Myocyte (in vitro differentiated cells): ENCODE results near the gene DAPP1. TPM values are rescaled to one million over a fixed set of nuclear protein-coding genes. Genes with fewer than 3 reads are reported as not detected.
"Not testable (repeated sequence)": the region's sequence is repeated elsewhere in the genome, so short reads cannot be mapped to it uniquely, and the experiment has no call there.

ENCODE experiments used
- DNase-seq: peaks from one replicate; pipeline ENCODE4 v3.0.0-alpha.2; 2012; ENCODE audit warnings: low read depth
- polyA plus RNA-seq: library from polyadenylated mRNA; unstranded; fragments of >200 nt; gene quantifications from one replicate; pipeline ENCODE4 v1.2.1, GENCODE V29; 2012; ENCODE audit warnings: missing spikeins
- total RNA-seq: library from RNA; depleted of rRNA; stranded (reverse); fragments of >200 nt; gene quantifications from 2 replicates; pipeline ENCODE4 v1.2.3, GENCODE V29; 2014

Gene DAPP1, protein sequence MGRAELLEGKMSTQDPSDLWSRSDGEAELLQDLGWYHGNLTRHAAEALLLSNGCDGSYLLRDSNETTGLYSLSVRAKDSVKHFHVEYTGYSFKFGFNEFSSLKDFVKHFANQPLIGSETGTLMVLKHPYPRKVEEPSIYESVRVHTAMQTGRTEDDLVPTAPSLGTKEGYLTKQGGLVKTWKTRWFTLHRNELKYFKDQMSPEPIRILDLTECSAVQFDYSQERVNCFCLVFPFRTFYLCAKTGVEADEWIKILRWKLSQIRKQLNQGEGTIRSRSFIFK
- total RNA-seq = not detected in 2 replicates
- polyA plus RNA-seq = not detected

DNA sequence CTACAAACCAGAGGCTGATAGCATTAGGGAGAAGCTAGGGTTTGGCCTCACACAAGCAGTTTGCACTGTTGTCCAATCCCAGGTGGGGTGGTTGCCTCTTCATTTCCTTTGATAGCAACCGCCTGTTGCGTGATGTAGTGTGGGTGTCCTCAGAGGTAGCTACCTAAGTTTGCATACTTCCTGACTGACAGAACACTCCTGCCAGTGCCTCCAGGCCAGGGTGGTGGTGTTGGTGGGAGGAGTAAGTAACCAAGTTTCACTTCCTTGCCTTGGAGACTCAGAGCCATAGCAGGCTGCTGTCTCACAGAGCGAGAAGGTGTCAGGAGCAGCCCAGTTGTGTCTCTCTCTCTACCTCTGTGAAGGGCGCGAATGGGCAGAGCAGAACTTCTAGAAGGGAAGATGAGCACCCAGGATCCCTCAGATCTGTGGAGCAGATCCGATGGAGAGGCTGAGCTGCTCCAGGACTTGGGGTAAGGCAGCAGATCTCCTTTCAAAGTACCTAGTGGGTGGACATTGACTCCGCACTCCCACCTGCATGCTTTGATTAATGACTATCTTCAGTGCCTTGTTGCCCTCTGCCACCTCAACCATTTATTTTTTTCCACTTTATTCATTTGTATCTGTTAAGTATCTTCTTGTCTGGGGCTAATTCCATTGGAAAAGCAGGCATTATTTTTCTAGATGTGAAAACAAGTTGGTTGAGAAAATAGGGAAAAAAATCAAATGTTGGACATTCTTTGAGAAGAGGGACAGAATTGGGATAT lies at the start of gene DAPP1:
DAPP1 (plus strand) TSS at position 283 of the 764 bp plus-strand sequence; CDS start at position 370, 87 bp downstream.
- no peak for DNase-seq

DNA sequence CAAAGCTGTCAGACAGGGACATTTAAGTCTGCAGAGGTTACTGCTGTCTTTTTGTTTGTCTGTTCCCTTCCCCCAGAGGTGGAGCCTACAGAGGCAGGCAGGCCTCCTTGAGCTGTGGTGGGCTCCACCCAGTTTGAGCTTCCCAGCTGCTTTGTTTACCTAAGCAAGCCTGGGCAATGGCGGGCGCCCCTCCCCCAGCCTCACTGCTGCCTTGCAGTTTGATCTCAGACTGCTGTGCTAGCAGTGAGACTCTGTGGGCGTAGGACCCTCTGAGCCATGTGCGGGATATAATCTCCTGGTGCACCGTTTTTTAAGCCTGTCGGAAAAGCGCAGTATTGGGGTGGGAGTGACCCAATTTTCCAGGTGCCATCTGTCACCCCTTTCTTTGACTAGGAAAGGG lies 45.8 kb upstream of the DAPP1 start:
- not testable (repeated sequence) for DNase-seq

DNA sequence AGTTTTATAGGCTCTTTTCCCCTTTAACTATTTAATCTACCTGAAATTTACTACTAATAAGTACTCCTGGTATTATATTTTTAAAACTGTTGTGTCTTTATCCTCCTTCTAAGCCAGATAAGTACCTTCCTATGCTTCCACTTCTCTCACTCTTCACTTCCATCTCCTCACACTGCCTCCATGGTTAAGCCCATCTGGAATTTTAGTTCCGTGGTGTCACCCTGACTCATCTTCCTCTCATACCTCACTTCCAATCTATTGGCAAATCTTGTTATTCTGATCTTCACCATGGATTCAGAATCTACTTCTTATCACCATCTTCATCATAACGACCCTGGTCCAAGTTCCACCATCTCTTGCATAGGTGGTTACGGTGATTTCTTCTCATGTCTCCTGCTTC lies 32.7 kb upstream of the DAPP1 start:
- no peak for DNase-seq

DNA sequence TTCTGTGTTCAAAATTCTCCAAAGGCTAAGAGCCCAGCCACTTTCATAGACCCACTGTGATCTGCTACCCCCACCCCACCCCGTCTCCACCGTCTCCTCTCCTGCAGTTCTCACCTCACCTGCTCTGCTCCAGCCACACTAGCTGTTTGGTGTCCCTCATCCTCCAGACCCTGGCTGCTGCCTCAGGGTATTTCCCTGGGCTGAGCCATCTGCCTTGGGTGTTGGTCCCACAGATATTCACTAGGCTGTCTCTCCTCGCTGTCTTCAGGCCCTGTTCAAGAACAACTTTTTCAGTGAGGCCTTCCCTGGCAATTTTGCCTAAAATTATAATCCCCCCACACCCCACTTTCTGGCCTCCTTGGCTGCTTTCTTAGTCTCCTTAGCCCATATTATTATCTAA lies 31.8 kb upstream of the DAPP1 start:
- no peak for DNase-seq

DNA sequence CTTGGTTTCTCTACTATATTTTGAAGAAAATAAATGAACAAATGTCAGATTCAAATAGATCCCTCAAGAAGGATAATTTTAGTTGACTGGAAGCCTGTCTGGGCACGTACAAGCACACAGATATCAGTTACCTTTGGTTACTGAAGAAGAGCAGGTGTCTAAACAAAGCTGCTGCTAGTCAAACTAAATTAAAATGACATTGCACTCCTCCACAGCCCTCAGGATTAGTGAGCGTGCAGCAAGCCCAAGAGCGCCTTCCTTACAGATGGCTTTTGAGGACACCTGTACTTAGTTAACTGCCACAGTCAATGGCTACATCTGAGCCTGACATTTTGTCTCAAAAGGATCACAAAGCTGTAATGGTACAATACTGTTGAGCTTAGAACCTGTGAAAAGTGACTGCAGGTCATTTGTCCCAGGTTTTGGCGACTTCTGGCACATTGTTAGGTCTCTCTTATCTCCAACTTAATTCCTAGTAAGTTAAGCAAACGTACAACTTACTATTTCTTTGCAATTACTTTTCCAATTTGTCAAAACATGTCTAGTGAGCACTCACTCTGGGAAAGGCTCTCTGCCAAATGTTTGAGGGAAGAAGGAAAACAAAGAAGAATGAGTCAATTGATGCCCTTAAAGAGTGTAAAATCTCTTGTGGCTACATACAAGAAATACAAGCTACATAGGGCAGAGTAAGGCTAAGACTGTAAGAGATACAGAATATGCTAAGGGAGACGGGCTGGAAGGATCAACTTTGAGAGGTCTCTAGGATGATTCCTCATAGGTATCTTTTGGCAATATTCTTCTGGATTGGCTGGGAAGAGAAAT lies 25.6 kb upstream of the DAPP1 start:
- peak; percentile 53 for DNase-seq

DNA sequence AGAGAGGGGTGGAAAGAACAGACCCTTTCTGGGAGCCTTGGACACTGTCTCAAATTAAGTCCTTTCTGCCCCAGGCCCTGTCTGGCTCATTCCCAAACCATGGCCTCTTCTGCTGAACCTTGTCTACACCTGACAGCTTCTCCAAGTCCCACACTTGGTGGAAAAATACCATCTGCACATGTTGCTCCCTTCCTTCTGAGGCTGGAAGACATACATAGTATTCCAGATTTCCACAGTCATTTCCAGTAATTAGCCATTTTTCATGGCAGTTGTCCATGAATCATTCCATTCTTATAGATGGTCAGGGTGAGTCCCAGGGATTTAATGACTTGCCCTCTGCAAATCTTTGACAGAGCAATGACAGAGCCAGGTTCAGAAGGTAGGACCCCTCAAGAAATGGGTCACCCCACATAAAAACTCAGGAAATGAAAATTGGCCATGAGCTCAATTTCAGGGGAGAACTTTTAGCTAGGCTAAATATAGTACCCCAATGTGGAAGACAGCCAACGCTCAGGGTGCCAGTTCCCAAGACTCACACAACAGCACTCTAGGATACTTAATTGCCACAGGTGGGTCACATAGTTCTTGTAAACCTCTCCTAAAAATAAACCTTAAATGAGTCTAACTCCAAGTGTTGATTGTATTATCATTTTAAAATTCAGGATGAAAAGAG lies 16.2 kb upstream of the DAPP1 start:
- no peak for DNase-seq

DNA sequence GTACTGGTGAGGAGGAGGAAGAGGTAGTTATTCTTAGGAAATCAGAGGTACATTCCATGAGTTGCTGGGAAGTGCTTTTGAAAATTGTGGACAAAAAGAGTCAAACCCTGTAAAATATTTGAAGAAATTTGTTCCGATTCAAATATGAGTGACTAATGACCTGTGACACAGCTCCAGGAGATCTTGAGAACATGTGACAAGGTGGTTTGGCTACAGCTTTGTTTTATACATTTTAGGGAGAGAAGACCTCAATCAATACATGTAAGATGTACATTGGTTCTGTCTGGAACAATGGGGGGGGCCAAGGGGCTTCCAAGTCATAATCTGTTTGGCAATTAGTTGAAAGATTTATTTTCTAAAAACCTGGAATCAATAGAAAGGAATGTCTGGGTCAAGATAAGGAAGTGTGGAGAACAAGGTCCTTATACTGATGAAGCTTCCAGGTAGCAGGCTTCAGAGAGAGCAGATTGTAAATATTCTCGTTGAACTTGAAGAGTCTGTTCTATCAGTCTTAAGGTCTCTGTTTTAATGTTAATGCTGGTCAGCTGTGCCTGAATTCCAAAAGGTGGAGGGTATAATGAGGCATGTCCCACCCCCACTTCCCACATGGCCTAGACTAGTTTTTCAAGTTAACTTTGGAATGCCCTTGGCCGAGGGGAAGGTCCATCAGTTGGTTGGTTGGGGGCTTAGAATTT lies 15.5 kb upstream of the DAPP1 start:
- DNase-seq = no peak

DNA sequence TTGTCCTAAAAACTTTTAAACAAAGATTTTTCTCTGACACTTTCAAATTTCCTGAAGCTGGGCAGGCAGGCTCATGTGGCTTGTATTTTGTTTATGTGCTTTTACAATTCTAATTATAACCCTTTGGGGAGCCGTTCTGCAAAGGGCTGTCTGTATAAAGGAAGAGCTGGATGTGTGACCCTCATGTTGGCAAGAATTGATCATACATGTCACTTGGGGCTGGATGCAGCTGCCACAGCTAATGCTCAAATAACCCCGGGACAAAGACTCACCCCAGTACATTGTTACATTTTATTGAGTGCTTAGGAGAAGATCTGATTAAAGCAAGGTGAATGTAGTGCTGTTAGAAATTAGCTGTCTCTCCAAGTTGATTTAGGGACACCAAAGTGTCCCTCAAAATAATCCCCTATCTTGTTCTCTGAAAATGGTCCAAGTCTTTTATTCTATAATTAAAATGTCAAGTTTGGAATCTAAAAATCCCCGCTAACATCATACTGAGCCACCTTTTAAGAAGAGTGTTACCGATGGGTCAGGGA lies 13.0 kb upstream of the DAPP1 start:
- DNase-seq = no peak

DNA sequence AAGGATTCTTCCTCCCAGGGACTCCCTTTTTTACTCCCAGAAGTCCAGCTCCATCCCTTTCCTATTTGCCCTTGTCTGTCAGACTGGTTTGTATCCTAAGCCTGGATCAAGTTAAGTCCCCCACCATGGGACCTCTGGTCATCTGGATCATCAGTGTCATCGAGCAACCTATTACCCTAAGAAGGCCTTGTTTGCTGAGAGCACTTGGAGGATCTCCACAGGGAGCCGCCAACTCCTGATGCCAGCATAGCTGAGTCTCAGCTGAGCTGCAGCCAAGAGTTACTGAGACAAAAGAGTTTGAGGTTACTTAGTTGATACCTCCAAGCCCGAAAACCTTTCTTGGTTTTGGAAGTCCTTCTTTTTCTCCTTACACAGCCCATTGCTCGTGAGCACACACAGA lies 10.1 kb upstream of the DAPP1 start:
- no peak for DNase-seq

DNA sequence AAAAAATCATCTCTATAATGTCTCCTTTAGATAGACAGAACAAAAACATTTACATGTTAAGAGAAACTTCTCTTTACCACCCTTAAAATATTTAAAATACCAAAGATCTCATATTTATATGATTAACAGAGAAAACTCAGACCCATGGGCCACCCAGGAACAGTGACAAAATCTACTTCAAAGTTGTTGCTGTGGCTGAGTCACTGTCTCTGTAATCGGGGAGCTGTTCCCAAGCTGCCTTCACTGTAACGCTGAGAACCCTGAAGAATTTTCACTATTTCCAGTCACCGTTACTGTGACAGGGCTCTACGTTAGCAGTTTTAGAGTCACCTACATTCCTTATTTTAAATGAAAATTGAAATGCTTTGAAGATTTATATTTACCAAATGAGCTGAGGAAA lies 9.0 kb upstream of the DAPP1 start:
- DNase-seq = no peak

DNA sequence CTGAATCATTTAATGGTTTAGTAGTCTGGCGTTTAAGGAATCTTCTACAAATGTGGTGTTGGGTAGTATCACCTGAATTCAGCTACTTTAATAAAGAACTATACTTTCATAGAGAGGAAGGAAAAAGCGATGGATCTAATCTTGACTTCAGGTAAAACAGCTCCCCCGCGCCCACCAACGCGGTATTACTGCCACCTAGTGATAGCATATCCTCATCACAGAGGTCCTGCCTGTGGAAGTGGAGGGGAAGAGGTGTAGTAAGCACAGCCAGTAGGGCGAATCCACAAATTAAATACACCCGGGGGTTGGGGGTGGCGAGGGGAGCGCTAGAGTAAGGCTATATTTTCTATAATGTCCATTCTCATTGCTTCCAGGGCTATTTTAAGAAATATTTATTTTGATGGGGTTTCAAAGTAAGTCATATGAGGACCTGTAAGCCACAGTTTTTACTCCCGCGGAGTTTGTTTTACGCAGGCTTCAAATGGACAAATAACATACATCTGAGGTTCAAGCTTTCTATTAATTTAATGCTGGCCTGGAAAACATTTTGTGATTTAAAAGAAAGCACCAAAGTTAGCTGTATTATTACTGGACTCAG lies 8.3 kb upstream of the DAPP1 start:
- peak; percentile 56 for DNase-seq

DNA sequence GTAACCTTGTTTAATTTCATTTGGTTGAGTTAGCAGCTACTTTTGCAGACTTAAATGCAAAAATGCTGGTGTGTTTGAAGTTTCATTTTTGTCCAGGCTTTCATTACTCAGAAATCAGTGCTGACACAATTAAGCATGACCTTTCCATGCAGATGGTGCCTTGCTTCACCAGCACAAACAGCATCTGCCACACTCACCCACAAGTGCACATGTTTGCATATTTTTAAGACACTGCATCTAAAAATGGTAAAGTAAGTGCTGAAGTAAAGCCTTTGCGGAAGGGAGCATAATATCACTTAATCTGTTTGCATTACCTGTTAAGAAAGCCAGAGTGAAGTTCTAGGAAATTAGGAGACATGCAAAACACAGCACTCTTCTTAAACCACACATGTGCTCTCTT lies 7.3 kb upstream of the DAPP1 start:
- no peak for DNase-seq

DNA sequence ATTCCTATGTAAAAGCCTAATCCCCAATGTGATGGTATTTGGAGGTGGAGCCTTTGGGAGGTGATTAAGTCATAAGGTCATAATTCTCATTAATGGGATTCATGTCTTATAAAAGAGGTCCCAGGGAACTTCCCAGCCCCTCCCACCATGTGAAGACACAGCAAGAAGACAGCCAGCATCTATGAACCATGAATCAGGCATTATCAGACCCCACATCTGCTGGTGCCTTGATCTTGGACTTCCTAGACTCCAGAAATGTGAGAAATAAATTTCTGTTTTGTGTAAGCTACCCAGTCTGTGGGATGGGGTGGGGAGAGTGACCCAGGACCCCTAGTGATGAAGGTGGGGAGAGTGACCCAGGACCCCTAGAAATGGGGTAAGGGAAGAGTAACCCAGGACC lies 6.1 kb upstream of the DAPP1 start:
- DNase-seq = no peak

DNA sequence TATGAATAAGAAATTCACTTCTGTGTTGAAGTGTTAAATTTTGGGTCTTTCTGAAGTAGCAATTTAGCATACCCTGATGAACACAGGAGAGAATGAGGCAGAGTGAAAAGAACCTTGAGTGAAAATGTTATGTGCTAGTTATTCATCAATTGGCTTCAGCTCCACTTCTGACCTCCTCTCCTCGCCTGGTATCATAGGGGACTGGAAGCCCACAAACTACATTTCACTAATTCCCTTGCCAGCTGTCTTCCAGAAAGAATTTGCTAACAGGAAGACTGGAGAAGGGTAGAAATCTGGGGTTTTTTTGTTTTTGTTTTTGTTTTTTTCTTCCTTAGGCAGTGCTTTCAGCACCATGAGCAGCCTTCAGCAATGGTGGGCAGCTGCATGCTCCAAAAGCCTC lies 5.5 kb upstream of the DAPP1 start:
- no peak for DNase-seq

DNA sequence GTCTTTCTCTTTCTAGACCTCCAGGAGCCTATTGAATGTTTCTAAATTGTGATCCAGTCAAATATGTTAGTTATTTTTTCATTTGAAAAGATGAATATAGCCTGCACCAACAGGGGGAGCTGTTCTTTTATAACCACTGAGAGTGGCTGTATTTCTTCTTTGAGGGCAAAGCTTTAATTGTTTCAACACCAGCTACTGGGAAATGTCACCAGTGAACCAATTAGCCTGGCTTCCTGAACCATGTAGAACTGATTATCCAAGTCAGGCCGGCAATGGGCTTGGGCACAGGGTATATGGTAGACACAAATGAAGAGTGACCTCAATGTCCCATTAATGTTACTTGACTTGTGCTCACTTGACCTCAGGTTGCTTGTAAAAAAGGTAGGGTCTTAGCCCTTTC lies 4.8 kb upstream of the DAPP1 start:
- DNase-seq = peak; percentile 27

DNA sequence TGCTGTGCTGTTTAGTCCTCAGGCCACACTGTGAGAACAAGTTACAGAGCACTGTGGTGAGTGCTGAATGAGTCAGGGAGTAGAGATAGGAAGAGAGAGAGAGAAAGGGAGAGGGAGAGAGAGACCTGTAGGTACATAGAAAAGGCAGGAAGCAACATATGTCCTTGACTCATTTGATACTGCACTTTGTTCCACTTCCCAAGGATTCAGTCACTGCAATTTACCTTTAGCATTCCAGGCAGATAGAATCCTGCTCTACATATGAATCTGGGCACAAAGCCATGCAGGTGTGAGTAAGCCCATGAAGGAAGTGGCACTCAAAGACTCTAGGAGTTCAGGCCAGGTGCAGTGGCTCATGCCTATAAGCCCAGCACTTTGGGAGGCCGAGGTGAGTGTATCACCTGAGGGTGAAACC lies 1.0 kb upstream of the DAPP1 start:
- no peak for DNase-seq

DNA sequence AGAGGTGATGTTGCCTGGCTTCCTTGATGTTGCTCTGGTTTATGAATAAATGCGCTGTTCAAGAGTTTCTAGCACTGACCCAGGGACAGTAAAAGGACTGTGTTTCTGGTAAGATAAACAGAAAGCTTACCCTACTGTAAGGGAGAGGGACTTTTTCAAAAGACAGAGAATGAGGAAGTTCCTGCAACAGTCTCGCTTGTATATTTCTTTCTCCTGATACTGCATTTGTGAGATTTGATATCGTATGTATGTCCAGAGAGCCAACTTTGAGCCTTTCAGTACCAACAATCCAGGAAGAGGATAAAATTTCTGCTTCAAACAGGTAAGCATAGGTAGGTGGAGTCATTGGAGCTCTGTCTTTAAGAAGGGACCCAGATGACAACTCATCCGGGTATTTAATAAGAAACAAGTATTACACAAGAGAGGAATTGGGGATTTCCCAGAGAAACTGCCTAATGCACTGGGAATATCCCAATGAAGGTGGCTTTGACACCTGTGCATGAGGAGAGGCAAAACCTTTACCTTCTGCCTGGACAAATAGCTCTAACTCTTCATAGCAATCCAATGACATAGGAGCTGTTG lies 773 bp downstream of the DAPP1 start:
- no peak for DNase-seq

DNA sequence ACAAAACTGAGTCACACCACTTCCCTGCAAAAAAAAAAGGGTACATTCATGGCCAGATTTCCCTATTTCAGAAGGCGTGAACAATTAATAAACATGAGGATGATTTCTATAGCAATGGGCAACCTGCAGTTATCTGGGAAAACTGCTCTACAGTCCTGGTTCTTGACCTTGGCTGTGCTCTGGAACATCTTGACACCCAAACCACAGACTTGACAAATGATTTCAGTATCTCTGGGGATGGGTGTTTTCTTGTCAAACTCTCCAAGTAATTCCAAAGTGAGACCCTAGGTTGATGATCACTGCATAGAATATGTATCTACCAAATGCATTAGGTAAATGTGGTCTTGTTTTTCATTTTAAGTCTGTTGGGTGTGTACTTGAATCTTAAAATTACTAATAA lies 2.0 kb downstream of the DAPP1 start:
- no peak for DNase-seq

DNA sequence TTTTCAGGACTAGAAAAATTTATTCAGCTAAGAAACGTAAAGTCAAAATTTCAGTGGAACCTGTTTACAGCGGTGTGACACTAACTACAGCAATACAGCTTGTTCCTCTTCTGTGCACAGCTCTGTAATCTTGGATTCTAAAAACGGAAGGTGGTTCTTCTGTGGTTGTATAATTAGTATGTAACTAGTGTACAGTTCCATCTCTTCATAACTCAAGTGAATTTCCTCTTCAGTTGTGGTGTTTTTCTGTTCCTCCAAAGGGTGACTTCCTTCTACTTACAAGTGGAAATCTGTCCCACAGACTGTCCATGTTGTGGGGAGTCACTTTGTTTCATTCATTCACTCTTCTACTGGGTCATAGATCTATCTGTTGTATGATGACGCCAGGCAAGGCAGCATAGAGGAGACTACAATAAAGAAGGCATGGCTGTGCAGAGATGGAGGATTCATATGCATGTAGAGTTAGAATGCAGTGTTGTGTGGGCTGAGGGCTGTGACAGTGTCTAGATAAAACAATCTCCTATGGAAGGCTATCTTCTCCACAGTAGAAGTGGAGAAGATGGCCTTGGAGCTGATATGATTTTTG lies 5.4 kb downstream of the DAPP1 start:
- no peak for DNase-seq
